Measurements from ENCODE around the gene EHMT1. TPM values are rescaled to one million over a fixed set of nuclear protein-coding genes. Genes with fewer than 3 reads are reported as not detected.

Gene EHMT1
- total and polyA plus RNA-seq, 2 of the 13 experiments (the other 11 are each of a cell fraction or from before 2014, with no cell fraction given), result 23.0 to 27.1 TPM

- TF ChIP-seq, protein P1, sequence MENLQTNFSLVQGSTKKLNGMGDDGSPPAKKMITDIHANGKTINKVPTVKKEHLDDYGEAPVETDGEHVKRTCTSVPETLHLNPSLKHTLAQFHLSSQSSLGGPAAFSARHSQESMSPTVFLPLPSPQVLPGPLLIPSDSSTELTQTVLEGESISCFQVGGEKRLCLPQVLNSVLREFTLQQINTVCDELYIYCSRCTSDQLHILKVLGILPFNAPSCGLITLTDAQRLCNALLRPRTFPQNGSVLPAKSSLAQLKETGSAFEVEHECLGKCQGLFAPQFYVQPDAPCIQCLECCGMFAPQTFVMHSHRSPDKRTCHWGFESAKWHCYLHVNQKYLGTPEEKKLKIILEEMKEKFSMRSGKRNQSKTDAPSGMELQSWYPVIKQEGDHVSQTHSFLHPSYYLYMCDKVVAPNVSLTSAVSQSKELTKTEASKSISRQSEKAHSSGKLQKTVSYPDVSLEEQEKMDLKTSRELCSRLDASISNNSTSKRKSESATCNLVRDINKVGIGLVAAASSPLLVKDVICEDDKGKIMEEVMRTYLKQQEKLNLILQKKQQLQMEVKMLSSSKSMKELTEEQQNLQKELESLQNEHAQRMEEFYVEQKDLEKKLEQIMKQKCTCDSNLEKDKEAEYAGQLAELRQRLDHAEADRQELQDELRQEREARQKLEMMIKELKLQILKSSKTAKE (CRISPR knock-in tag; IDR thresholded peaks at IDR 0.05; ENCODE audit: borderline replicate concordance), result no peak
- TF ChIP-seq ZSCAN21 (CRISPR knock-in tag; IDR thresholded peaks at IDR 0.05; ENCODE audit: borderline replicate concordance) (peak; percentile 39; the same call in 1 of the 2 replicates), MAZ (IDR thresholded peaks at IDR 0.05; ENCODE audit: borderline replicate concordance, low read depth, low read length) (peak; percentile 30; the same call in 1 of the 2 replicates), MAZ (CRISPR knock-in tag; IDR thresholded peaks at IDR 0.05; ENCODE audit: low read depth) (peak; percentile 59; the same call in 1 of the 2 replicates), KLF11 (CRISPR knock-in tag; IDR thresholded peaks at IDR 0.05) (no peak), ZSCAN20 (CRISPR knock-in tag; IDR thresholded peaks at IDR 0.05; ENCODE audit: borderline replicate concordance) (no peak), MEIS2 (CRISPR knock-in tag; IDR thresholded peaks at IDR 0.05) (no peak; the same call in 1 of the 2 replicates), FOXA3 (CRISPR knock-in tag; IDR thresholded peaks at IDR 0.05) (no peak), ZNF451 (CRISPR knock-in tag; IDR thresholded peaks at IDR 0.05) (0 out of 2 replicates have a peak, but pooled peaks have one; percentile 31), MAFK (conservative IDR thresholded peaks at IDR 0.05 in 1 of 2, IDR thresholded peaks at IDR 0.05 in 1 of 2; ENCODE audit: low read length in 2 of 2) (no peak), POLR2A (IDR thresholded peaks at IDR 0.05; ENCODE audit: insufficient read depth in 1 of 2, low read depth in 2 of 2, low read length in 2 of 2) (peak in 1 of 2 experiments; percentile 71; a peak in 2 of 4 replicates), NFYC (CRISPR knock-in tag; IDR thresholded peaks at IDR 0.05) (no peak), JUNB (CRISPR knock-in tag; IDR thresholded peaks at IDR 0.05; ENCODE audit: borderline replicate concordance) (no peak), SP1 (IDR thresholded peaks at IDR 0.05) (no peak), SP1 (CRISPR knock-in tag; IDR thresholded peaks at IDR 0.05) (peak; percentile 36; the same call in 1 of the 2 replicates), ZNF713 (CRISPR knock-in tag; IDR thresholded peaks at IDR 0.05) (no peak), ZNF143 (CRISPR knock-in tag; IDR thresholded peaks at IDR 0.05) (no peak), ZNF225 (CRISPR knock-in tag; IDR thresholded peaks at IDR 0.05) (no peak), IRX3 (CRISPR knock-in tag; IDR thresholded peaks at IDR 0.05; ENCODE audit: borderline replicate concordance, low read depth) (no peak), BHLHE40 (IDR thresholded peaks at IDR 0.05; ENCODE audit: low read length) (0 out of 2 replicates have a peak, but pooled peaks have one; percentile 12), RBFOX2 (IDR thresholded peaks at IDR 0.05; ENCODE audit: low read depth, low read length) (peak; percentile 75), ZNF660 (CRISPR knock-in tag; IDR thresholded peaks at IDR 0.05; ENCODE audit: borderline replicate concordance, low read depth) (no peak), ZNF430 (CRISPR knock-in tag; IDR thresholded peaks at IDR 0.05) (0 out of 2 replicates have a peak, but pooled peaks have one; percentile 48), ZSCAN5A (CRISPR knock-in tag; IDR thresholded peaks at IDR 0.05; ENCODE audit: borderline replicate concordance) (no peak), SIN3A (IDR thresholded peaks at IDR 0.05; ENCODE audit: borderline replicate concordance, low read depth, low read length) (peak; percentile 15; the same call in 1 of the 2 replicates)
- TF ChIP-seq, protein P2, sequence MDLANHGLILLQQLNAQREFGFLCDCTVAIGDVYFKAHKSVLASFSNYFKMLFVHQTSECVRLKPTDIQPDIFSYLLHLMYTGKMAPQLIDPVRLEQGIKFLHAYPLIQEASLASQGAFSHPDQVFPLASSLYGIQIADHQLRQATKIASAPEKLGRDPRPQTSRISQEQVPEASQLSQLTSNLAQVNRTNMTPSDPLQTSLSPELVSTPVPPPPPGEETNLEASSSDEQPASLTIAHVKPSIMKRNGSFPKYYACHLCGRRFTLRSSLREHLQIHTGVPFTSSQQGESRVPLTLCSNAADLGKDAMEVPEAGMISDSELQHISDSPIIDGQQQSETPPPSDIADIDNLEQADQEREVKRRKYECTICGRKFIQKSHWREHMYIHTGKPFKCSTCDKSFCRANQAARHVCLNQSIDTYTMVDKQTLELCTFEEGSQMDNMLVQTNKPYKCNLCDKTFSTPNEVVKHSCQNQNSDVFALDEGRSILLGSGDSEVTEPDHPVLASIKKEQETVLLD (CRISPR knock-in tag; IDR thresholded peaks at IDR 0.05; ENCODE audit: low read depth), result 0 out of 2 replicates have a peak, but pooled peaks have one; percentile 3
Measured at GRCh38 chr9:137605121-137606004, 13.4 kb upstream of the EHMT1 start, which contains the start of gene ARRDC1 (continued).

Measured in HepG2 (cell line).